Measurements from ENCODE around the gene RELN.

The RELN gene

DNA sequence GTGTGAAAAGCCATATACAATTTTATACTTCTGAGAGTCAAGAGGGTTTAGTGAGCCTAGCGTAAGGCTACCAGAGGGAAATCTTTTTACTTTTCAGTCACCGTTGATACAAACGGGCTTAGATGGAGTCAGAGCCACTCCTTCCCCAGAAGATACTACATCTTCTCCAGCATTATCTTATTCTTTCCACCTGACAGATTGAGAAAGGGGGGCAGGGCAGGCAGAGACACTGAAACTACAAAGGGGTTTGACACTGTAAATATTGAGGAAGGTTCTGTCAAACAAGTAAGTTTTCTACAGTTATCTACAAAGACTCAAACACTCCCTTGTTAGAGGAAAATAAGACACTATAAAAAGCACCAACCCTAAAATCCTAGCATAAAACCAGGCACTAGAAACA lies 100.0 kb downstream of the RELN start:
- DNase-seq = no peak

GRCh38 chr7:103888603-103889153 lies 100.8 kb downstream of the RELN start:
- DNase-seq = no peak

- no peak for DNase-seq
These were observed 101.4 kb downstream of the RELN start for GRCh38 chr7:103887853-103888602.

DNA sequence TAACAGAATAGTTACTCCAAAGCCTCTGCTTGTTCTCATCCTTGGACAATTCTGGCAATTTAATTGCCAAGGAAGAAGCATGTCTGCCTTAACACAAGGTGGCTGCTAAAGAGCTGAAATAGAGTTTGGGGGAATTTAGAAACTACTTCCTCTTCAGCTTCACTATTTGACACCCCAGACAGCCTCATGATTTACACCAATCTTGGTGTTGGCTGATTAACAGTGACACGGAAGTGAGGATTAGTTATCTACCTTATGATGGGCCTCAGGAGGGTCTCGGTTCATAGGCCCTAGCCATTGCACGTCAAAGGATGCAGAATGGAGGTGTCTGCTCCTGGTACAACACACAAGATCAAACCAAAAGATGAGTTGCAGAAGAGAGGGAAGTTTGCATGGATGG lies 102.4 kb downstream of the RELN start:
- no peak for DNase-seq

DNA sequence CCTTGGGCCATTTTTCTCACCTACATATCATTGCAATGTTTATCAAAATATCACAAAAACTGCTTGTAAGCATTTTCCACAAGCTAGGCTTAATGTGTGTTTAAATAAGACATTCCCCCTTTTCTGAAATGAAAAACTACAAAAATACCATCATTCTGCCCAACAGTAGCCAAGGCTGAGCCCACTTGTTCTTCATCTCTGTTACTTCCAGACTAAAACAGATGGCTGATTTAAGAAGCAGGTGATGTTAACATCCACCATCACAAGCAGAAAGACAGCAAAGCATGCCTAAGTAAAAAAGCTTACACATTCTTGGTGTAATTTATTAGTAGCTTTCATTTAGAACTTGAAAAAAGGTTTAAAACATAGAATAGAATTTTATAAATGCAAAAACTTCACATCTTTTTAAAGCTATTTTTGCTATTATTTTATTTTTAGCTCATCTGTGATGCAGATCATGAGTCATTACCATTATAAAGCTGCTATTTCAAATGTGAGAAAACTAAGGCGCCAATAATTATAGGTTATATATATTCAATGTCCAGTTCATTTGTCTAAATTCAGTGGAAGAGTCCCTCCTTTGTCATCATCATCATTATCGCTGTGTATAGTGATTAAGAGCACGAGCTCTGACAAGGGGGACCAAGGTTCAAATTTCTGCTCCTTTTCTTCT lies 109.4 kb downstream of the RELN start:
- no peak for DNase-seq

- DNase-seq = no peak
These were observed 110.0 kb downstream of the RELN start for GRCh38 chr7:103879411-103879810.

DNA sequence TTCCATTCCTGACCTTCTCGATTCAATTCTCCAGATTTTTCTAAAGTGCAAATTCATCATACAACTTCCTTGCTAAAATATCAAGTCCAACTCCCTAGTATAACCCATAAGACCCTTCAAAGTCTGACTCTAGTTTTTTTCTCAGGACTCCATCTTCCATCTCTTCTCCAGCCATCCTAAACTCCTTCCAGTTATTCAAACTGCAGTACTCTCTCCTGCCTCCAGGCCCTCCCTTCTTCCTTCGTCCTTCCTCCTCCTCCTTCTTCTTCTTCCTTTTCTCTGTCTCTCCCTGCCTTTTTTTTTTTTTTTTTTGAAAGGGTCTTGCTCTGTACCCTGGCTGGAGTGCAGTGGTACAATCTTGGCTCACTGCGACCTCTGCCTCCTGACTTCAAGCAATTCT lies 111.9 kb downstream of the RELN start:
- DNase-seq = no peak

DNA sequence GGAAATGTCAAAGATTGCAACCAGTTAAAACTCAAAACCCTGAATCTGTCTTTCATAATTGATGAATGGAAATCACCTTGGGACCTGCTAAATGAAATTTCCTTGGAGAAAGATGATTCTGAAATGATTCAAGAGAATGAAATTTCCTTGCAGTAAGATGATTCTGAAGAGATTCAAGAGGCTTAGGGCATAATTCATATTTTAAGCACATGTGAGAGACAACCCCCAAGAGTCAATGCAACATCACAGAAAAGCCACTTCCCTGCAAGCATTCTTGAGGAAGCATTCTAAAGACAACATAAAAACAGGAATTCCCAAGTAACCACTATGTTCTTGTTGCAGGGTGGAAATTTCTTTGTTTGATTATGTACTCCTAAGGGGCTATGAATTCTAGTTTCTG lies 113.7 kb downstream of the RELN start:
- no peak for DNase-seq

DNA sequence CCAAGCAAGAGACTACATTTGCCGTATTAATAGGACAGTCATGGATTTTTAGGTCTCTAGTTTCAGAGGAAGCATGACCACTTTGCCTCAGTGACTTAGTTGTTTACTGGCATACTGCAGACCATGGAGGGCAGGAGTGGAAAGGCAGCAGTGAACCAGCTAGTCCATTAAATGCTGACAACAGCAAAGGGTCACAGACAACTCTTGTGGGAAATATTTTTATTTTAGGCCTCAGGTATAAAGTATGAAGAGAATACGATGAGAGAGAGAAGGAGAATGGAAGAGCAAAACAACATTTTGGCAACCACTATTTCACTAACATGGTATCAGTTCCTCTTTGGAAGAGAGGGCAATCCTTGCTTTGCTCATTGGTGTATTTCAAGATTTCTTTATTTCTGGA lies 118.0 kb downstream of the RELN start:
- DNase-seq = no peak

DNA sequence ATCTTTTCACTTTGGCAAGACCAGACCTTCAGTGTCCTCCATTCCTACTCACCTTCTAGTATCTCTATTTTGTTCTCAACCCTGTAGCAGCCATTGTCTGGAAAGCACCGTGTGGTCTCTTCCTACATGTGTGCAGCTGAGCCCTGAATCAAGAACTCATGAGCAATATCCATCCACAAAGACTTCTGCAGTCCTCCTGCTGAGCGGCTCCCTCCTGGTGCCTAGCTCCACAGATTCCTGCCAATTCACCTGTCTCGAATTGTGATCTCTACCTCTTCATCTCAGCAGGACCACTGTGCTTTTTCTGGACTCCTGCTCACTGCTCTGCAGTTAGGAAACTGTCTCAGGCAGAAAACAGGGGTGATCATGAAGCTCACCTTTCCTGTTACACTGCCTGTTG lies 118.8 kb downstream of the RELN start:
- DNase-seq = no peak

GRCh38 chr7:103867874-103868273 lies 121.6 kb downstream of the RELN start:
- no peak for DNase-seq

DNA sequence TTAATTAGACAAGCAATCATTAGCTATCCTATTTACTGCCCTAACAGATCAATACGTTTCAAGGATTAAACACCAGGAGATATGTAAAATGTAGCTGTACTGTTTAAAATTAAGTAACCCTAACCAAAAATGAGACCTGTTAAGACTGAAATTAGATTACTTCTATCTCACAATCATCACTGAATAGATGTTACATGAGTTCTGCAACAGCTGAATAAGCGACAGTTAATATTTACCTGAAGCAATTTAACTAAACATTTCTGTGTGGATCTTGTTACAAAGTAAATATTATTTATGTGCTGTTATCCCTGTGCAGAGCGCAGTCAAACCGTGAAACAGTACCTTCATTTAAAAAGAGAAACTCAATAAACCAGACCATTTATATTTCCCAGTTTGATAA lies 122.5 kb downstream of the RELN start:
- peak; percentile 73 to 90 for DNase-seq

- DNase-seq = no peak
These were observed 124.0 kb downstream of the RELN start for GRCh38 chr7:103865442-103865841.

DNA sequence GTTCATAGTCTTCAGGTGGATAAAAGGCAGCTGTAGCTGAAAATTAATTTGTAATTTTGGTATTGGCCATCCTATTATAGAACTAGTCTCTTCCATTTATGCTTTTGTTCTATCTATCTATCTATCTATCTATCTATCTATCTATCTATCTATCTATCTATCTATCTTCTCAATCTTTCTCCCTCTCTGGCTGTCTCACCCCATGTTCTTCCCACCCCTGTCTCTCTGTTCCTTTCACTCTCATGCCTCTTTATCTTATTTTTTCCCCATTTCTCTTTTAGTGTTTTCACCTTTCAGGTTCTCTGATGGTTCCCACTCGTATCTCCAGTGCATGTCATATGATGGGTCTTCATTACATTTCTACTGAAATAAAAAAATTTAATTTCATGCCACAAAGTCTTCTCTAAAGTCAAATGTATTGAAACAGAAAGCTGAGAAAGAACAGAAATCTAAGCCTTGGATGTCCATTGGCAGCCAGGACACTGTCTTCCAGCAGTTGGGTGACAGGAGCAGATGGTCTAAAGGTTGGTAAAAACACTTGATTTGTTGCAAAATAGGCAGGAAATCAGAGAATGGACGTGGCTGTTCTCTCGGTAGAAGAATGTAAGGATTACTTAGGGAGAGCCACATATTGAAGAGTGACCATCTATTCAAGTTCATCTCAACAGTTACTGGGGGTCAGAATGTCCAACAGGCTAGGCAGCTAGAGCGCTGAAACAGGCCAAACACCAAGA lies 127.0 kb downstream of the RELN start:
- no peak for DNase-seq

- DNase-seq = no peak
These were observed 129.7 kb downstream of the RELN start for GRCh38 chr7:103859709-103860108.

- DNase-seq = peak in 1 of 2 experiments; percentile 31
These were observed 132.0 kb downstream of the RELN start for GRCh38 chr7:103857435-103857834.

DNA sequence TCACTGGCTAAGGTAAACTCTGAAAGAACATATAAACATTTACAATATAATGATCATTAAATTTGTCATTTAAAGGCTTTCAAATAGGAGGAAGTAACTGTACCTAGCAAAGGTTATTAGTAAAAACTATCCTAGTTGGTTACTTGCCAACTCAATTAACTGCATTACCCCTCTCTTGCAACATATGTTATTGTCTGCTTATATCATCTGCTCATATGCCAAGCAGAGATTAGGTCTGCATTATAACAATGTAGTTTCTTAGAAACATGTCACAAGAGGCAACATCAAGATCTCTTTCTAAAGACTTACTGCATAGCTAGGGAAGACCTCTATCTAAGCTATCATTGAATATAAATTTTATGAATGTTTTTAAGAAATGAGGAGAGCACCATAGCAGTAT lies 132.5 kb downstream of the RELN start:
- DNase-seq = no peak

- no peak for DNase-seq
These were observed 133.8 kb downstream of the RELN start for GRCh38 chr7:103855671-103856070.

- DNase-seq = no peak
These were observed 134.8 kb downstream of the RELN start for GRCh38 chr7:103854611-103855010.

DNA sequence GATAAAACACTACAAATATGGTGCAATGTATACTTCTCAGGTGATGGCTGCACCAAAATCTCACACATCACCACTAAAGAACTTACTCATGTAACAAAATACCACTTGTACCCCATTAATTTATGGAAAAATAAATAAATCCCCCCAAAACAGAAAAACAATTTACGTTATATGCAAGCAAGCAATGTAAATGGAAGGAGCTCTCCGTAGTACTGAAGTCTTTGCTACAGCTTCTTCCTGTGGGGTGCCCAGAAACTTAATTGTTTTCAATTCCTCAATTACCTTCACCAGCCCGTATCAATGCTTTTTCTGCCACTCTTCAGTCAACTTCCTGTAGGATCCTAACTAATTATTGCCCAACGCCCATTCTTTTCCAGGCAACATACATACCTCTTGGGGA lies 138.1 kb downstream of the RELN start:
- DNase-seq = no peak

DNA sequence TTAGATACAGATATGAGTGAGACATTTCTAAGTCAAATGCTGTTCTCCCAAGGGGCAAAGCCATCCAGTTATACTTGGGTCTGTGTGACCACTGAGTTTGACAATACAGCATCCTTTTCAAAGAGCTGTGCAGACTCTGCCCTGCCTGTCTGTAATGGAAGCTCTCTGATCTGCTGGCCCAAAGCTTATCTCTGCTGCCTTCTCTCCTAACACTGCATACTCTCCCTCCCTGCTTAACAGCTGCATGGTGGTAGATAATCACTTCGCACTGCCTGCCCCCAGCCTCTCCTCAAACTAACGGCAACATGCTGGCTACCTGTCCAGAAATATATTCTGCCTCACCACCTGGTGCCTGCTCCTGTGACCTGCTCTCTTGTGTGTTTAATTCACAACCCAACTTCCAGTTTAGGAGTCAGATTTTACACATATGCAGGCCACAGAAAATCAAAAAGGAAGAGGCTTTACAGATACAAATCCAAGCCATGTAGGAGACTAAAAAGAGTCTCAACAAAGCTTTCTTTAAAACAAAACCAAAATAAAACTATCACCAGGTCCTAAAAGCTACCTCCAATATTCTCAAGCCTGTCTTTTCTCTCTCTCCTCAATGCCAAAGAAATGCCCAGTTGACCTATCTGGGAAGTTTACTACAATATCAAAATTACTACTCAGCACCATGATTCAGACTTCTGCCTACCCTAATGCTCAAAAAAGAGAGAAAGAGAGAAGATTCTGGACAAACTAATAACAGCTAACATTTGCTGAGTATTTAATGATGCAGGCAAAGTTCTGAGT lies 145.6 kb downstream of the RELN start:
- no peak for DNase-seq

GRCh38 chr7:103833401-103833800 lies 156.1 kb downstream of the RELN start:
- no peak for DNase-seq

DNA sequence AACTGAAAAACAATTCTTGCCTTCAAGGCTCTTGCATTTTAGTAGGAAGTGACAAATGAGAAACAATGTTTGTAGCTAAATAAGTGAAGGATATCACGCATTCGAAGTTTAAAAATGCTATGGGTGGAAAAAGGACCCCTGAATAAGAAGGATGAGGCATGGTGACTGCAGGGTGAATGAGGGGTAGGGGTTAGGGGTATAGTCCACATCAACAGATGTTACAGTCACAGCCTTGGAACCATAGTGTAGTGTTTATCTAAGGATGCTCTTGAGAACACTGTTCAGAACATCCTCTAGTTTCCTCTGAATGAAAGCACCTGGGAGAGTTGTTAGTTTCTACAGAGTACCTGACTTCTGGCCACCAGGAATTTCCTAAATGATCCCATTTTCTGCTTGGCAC lies 157.0 kb downstream of the RELN start:
- DNase-seq = no peak
